ENCODE data around the gene DPYSL4. TPM values are rescaled to one million over a fixed set of nuclear protein-coding genes. Genes with fewer than 3 reads are reported as not detected.
A peak's percentile ranks its signal among the peaks of the same experiment; 100 is the strongest.

Gene DPYSL4
- total and polyA plus RNA-seq, 2 donors: 1.5 to 1.7 TPM

DNA sequence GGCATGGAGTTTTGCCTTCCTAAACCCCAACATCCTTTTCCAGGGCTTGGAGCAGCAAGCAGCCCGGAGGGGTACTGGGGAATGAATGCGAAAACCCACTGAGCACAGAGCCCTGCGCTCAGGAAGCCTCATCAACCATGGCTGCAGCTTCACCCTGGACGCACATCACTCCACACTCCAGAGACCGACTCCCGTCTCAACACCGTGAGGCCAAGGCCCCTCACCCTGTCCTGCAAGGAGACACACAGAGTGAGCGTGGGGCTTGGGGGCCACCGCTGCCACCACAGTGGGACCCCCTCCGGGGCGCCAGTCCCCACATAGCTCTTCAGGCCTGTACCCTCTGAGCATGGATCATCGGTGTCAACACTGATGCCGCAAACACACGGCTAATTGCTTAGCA is 41.9 kb downstream of the DPYSL4 start:
- no peak overlapping the region for H3K27ac ChIP-seq (ENCODE audit: low read depth)

DNA sequence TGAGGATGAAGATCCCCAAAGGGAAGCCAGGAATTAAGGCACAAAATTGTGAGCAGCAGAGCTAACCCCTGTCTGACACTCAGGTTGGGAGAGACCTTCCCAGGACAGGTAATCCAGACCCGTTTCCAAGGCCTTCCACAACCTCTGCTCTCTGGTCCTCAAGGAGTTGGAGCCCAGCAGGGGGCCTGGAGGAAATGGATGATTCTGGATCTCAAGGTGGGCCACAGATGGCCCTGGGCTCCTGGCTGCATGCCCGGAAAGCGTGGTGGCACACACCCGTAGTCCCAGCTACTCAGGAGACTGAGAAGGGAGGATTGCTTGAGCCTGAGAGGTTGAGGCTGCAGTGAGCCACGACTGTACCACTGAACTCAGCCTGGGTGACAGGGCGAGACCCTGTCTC is 42.3 kb downstream of the DPYSL4 start:
- Histone ChIP-seq H3K4me3 (ENCODE audit: low read depth, low read length) (no peak overlapping the region), H3K36me3 (ENCODE audit: insufficient read depth) (no peaks in the 10 kb centered on the region), H3K4me1 (ENCODE audit: insufficient read depth) (no peaks in the 10 kb centered on the region), H3K27ac (ENCODE audit: low read depth) (no peak overlapping the region)
- WGBS: 87% methylated on average over 6 of the region's 6 CpGs
- DNase-seq (ENCODE audit: extremely low spot score): no peak

More for the DNA sequence above, 41.9 kb downstream of the DPYSL4 start:
- H3K4me1 ChIP-seq (ENCODE audit: insufficient read depth): no peaks in the 10 kb centered on the region
- no peak overlapping the region for H3K4me3 ChIP-seq (ENCODE audit: low read depth, low read length)
- DNase-seq (ENCODE audit: extremely low spot score): no peak
- 93% methylated on average over 14 of the region's 14 CpGs for WGBS
- H3K36me3 ChIP-seq (ENCODE audit: insufficient read depth): no peaks in the 10 kb centered on the region

DNA sequence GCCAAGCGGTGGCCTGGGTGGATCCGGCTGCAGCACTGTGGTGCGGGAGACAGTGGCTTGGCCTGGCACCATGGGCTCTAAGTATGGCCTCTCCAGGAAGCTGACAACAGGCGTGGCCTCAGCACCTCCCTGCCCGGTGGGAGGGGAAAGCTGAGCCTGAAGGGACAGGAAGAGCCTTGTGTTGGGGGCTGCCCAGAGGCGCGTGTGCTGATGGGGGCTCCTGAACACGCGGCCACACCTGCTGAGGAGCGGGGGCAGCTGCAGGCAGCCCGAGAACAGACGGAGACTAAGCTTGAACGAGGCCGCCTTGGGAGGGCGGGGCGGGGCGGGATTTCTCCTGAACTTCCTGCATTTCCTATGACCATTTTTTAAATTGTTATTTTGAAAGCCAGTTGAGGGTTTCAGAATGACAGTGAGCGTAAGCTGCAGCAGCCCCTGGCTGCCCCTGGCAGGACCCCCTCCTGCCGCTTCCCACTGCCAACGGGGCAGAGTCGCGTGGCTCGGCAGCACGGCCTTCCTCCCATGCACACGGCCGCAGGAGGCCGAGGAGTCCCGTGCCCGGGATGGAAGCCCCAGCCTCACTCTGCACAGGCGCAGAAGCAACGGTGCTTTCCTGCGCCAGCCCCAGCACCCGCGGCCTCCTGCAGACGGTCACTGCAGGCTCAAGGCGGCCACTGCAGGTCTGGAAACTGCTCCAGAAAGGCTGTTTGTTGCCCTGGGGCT is 43.2 kb downstream of the DPYSL4 start:
- no peaks in the 10 kb centered on the region for H3K36me3 ChIP-seq (ENCODE audit: insufficient read depth)
- peak overlapping the region; percentile 4 for H3K4me3 ChIP-seq (ENCODE audit: low read depth, low read length)
- no peaks in the 10 kb centered on the region for H3K4me1 ChIP-seq (ENCODE audit: insufficient read depth)
- no peak overlapping the region for H3K27ac ChIP-seq (ENCODE audit: low read depth)
- DNase-seq (ENCODE audit: extremely low spot score): no peak
- WGBS: 60% methylated on average over 36 of the region's 36 CpGs

DNA sequence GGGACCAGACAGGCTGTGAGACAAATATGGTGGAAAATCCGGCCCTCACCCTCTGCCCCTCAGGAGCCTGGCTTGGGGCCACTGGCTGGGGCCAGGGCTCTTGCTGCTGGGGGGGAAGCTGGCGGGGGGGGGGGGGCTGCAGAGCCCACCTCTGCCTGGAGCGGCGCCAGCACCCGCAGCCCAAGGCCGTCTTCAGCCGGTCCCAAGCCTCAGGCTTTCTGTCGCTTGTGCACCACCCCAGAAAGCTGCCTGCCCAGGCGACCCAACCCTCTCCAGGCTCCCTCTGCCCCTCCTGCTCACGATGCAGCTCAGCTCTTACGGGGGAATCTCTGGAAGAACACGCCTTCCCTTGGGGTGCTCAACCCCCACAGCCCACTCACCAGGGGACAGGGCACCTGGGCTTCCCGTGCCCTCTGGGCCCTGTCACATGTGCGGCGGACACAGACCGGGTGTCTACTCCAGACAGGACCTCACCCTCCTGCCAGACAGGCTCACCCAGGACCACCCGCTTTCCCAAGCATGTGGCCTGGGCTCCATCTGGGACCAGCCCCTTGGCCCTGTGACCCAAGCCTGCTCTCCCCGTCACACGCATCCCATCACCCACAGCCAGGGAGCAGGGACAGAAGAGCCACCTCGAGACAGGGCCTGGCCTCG is 43.9 kb downstream of the DPYSL4 start:
- Histone ChIP-seq H3K4me1 (ENCODE audit: insufficient read depth) (no peaks in the 10 kb centered on the region), H3K36me3 (ENCODE audit: insufficient read depth) (no peaks in the 10 kb centered on the region), H3K4me3 (ENCODE audit: low read depth, low read length) (no peak overlapping the region), H3K27ac (ENCODE audit: low read depth) (no peak overlapping the region)
- DNase-seq (ENCODE audit: extremely low spot score): no peak
- 71% methylated on average over 21 of the region's 21 CpGs for WGBS

DNA sequence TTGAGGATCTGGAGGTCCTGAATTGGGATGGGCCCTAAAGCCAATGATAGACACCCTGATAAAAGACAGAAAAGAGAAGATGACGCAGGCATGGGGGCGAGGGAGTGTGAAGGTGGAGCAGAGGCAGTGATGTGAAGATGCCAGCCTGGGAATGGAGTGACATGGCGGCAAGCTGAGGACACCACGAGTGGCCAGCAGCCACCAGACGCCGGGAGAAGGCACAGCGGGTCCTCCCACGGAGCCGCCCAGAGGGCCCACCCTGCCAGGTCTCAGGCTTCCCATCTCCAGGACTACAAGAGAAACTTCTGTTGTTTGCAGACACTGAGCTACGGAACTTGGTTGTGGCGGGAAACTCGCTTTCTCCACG is 44.9 kb downstream of the DPYSL4 start:
- 95% methylated on average over 13 of the region's 13 CpGs for WGBS
- H3K4me1 ChIP-seq (ENCODE audit: insufficient read depth): no peaks in the 10 kb centered on the region
- H3K4me3 ChIP-seq (ENCODE audit: low read depth, low read length): no peak overlapping the region

DNA sequence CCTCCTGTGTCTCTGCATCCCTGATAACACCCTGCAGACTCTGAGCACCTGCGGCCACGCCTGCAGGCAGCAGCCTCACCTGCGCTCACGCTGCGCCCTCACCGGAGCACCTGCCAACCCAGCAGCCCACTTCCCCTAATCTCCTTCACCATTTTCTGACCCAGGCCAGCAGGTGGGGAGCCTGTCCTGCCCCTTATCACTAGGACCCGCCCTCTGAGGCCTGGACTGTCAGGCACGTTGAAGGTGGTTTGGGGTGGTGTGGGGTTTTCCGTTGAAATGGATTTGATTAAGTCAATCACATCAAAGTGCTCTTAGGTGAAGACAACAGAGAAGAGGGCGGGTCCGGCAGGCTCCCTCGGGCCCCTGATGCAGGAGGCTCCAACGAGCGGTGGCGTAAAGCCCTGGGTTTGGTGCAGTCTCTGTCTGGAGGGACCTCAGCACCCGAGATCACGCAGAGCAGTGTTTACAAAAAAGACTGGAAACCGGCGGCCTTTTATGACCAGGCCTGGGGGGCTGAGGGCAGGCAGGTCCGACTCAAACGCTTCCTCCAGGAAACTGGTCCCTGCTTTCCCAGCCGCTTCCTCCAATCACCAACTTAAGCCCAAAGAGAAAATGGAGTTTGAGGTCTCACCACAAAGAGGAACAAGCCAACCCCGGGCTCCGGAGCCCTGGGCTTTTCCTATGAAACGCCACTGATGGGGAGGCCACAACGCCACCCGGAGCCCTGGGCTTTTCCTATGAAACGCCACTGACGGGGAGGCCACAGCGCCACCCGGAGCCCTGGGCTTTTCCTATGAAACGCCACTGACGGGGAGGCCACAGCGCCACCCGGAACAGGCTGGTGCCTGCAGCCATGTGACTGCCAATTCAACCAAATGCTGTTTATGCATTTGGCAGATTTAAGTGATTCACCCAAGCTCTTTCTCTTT is 45.5 kb downstream of the DPYSL4 start:
- Histone ChIP-seq H3K4me1 (ENCODE audit: insufficient read depth) (no peaks in the 10 kb centered on the region), H3K36me3 (ENCODE audit: insufficient read depth) (no peaks in the 10 kb centered on the region), H3K27ac (ENCODE audit: low read depth) (no peak overlapping the region), H3K4me3 (ENCODE audit: low read depth, low read length) (no peak overlapping the region)
- no peak for DNase-seq (ENCODE audit: extremely low spot score)
- WGBS: 84% methylated on average over 35 of the region's 35 CpGs

More for the DNA sequence above, 44.9 kb downstream of the DPYSL4 start:
- Histone ChIP-seq H3K27ac (ENCODE audit: low read depth) (no peak overlapping the region), H3K36me3 (ENCODE audit: insufficient read depth) (no peaks in the 10 kb centered on the region)
- no peak for DNase-seq (ENCODE audit: extremely low spot score)

DNA sequence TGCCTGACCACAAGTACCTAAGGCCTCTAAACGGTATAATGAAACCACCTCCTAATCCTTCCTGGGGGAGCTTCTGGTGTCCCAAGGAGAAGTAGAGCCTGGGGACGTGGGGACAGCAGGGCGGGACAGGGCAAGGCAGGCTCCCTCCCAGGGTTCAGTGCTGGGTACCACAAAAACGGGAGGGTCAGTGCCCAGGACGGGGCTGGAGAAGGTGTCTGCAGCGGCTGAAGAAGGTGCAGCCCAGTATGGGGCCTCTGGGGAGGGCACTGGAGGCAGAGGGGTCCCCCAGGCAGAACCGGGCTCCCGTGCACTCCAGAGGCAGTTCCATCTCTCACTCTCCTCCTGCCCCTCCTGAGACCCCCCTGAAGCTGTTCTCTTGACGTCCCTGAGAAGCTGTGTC is 46.2 kb downstream of the DPYSL4 start:
- Histone ChIP-seq H3K36me3 (ENCODE audit: insufficient read depth) (no peaks in the 10 kb centered on the region), H3K4me1 (ENCODE audit: insufficient read depth) (no peaks in the 10 kb centered on the region), H3K4me3 (ENCODE audit: low read depth, low read length) (no peak overlapping the region), H3K27ac (ENCODE audit: low read depth) (no peak overlapping the region)
- WGBS: 87% methylated on average over 9 of the region's 9 CpGs
- no peak for DNase-seq (ENCODE audit: extremely low spot score)

DNA sequence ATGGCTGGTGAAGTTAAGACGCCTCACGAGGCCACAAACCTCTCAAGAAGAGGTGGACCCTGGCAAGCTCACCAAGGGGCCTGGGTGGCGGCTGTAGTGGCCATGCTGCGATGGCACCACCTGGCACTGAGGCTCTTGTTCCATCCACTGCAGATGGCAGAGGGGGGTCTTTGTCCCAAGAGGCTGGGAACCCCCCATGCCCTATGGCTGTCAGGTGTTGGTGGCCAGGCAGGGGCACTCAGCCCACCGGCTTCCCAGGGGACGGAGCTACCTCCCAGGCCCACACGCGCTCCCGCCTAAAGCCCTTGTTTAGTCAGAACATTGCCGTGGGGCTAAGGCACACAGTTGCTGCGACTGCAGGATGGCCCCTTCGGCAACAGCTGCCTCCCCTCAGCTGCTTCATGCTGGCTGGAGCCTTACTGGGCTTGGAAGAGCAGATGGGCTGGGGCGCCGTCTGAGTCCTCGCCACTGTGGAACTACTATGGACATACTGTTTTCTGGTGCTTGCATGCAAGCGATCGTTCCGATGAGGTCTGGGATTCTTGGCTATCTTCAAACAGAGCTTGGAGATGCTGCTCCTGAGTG is 46.8 kb downstream of the DPYSL4 start:
- Histone ChIP-seq H3K27ac (ENCODE audit: low read depth) (no peak overlapping the region), H3K4me3 (ENCODE audit: low read depth, low read length) (no peak overlapping the region), H3K4me1 (ENCODE audit: insufficient read depth) (no peaks in the 10 kb centered on the region), H3K36me3 (ENCODE audit: insufficient read depth) (no peaks in the 10 kb centered on the region)
- no peak for DNase-seq (ENCODE audit: extremely low spot score)
- WGBS: 65% methylated on average over 18 of the region's 18 CpGs

DNA sequence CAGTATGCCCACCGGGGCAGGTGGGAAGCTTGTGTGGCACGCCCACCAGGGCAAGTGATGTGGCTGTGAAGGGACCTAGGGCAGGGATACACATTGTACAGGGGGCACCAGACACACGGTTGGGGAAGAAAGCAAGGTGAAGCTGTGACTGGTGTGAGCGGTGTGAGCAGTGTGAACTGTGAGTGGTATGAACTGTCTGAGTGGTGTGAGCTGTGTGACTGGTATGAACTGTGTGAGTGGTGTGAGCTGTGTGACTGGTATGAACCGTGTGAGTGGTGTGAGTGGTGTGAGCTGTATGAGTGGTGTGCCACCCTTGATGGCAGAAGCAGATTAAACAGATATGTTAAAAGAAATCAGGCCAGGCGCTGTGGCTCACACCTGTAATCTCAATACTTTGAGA is 48.1 kb downstream of the DPYSL4 start:
- Histone ChIP-seq H3K4me3 (ENCODE audit: low read depth, low read length) (no peak overlapping the region), H3K4me1 (ENCODE audit: insufficient read depth) (no peaks in the 10 kb centered on the region), H3K27ac (ENCODE audit: low read depth) (no peak overlapping the region), H3K36me3 (ENCODE audit: insufficient read depth) (no peaks in the 10 kb centered on the region)
- no peak for DNase-seq (ENCODE audit: extremely low spot score)
- 97% methylated on average over 6 of the region's 6 CpGs for WGBS

DNA sequence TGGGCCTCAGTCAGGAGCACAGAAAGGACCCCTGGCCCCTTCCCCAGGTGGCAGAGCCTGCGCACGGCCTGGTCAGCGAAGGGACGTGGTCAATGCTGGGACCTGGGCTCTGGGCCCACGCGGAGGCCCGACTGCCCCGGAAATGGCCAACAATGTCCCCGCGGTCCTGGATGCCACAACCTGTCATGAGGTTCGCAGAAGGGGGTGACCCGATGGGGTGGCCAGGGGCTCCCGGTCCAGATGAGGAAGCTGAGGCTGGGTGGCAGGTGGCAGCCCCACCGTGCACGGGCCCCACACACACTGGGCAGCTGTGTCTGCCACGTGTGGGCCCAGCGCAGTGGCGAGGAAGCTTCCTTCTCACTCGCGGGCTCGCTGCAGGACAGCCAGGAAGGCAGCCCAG is 49.4 kb downstream of the DPYSL4 start:
- Histone ChIP-seq H3K27ac (ENCODE audit: low read depth) (no peak overlapping the region), H3K4me1 (ENCODE audit: insufficient read depth) (no peaks in the 10 kb centered on the region), H3K4me3 (ENCODE audit: low read depth, low read length) (no peak overlapping the region), H3K36me3 (ENCODE audit: insufficient read depth) (no peaks in the 10 kb centered on the region)
- WGBS: 93% methylated on average over 21 of the region's 21 CpGs
- DNase-seq (ENCODE audit: extremely low spot score): no peak

DNA sequence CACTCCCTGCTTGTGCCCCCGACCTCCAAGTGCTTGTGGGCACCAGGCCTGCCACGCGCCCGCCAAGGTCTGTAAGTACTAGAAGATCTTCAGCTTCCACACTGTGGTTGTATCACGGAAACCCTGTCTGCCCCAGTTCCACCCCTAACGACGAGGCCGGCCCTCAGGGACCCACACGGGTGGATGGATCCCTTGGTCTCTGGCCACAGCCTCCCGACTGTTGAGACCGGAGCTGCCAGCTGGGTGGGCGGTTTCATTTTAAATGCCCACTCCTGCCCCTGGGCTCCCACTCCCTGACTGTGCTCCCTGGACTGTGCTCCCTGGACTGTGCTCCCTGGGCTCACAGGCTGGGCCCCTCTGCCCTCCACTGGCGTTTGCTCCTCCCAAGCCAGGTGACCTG is 50.1 kb downstream of the DPYSL4 start:
- DNase-seq (ENCODE audit: extremely low spot score): no peak
- H3K4me1 ChIP-seq (ENCODE audit: insufficient read depth): no peaks in the 10 kb centered on the region
- H3K36me3 ChIP-seq (ENCODE audit: insufficient read depth): no peaks in the 10 kb centered on the region
- WGBS: 95% methylated on average over 13 of the region's 13 CpGs
- no peak overlapping the region for H3K27ac ChIP-seq (ENCODE audit: low read depth)
- no peak overlapping the region for H3K4me3 ChIP-seq (ENCODE audit: low read depth, low read length)

DNA sequence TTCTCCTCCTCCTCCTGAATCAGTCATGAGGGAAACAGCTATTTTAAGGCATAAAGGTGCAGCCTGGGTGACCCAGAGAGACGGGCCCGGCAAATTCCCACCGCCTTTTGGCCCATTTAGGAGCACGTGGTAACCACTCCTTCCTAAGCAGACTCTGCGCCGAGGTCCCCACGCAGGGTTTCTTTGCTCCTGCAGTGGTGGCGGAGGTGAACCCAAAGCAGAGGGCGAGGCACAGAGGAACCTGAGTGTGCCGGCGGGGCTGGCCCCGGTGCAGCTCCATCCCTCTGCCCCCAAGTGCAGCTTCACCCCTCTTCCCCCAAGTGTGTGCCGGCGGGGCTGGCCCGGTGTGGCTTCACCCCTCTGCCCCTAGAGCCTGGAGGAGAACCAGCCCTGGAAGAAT is 50.6 kb downstream of the DPYSL4 start:
- no peak overlapping the region for H3K27ac ChIP-seq (ENCODE audit: low read depth)
- no peak overlapping the region for H3K4me3 ChIP-seq (ENCODE audit: low read depth, low read length)
- no peak for DNase-seq (ENCODE audit: extremely low spot score)
- WGBS: 85% methylated on average over 15 of the region's 15 CpGs
- H3K4me1 ChIP-seq (ENCODE audit: insufficient read depth): no peaks in the 10 kb centered on the region
- no peaks in the 10 kb centered on the region for H3K36me3 ChIP-seq (ENCODE audit: insufficient read depth)

DNA sequence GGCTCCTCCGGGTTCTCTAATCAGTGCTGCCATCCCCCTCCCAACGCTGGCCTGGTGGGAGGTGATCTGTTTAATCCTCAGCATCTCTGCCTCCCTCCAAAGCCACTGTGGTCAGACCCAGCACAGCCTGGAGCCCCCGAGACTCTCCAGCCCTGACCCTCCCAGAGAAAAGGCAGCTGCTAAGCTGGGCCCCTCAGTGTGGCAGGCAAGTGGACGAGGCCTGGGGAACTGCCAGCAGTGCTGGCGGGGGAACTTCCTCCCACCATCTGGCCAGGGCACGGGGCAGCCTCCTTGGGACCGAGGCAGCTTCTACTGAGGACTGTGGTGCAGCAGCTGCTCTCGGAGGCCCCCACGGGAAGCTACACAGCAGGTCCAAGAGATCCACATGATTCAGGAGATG is 51.1 kb downstream of the DPYSL4 start:
- Histone ChIP-seq H3K27ac (ENCODE audit: low read depth) (no peak overlapping the region), H3K4me1 (ENCODE audit: insufficient read depth) (no peaks in the 10 kb centered on the region), H3K4me3 (ENCODE audit: low read depth, low read length) (no peak overlapping the region), H3K36me3 (ENCODE audit: insufficient read depth) (no peaks in the 10 kb centered on the region)
- WGBS: 51% methylated on average over 9 of the region's 9 CpGs
- DNase-seq (ENCODE audit: extremely low spot score): no peak
